Endothelial cell of umbilical vein (primary cell): ENCODE results near the gene SMPDL3B. TPM values are rescaled to one million over a fixed set of nuclear protein-coding genes. Genes with fewer than 3 reads are reported as not detected.

Experiments used
- BruUV-seq: library from RNA; stranded (reverse); fragments of 400-500 nt; replicated peaks from 2 replicates; lab custom pipeline; 2021; lab: Mats Ljungman, UMichigan
- CTCF ChIA-PET: fragments of 300-600, 350-600 bp; sonication (Branson Sonifier 250); formaldehyde crosslinking; loops from one replicate; lab custom pipeline; 2021; ENCODE audit warnings: antibody characterized with exemption, inconsistent platforms; lab: Charles Lee
- POLR2A ChIA-PET: fragments of 300-600, 350-600 bp; sonication (Branson Sonifier 250); formaldehyde crosslinking; loops from one replicate; lab custom pipeline; 2021; ENCODE audit warnings: antibody characterized with exemption, inconsistent platforms; lab: Charles Lee
- DNase-seq: peaks from one replicate; pipeline ENCODE4 v3.0.0-alpha.2; 2011; ENCODE audit warnings: low read depth, low spot score
- FAIRE-seq: peaks from 2 replicates; lab custom pipeline; 2011; peaks lifted over from hg19 to GRCh38; lab: Jason Lieb, UNC
- H2AFZ ChIP-seq: 2 replicates; pipeline ENCODE4 v1.6.0; 2012; ENCODE audit warnings: low read depth, low read length, control low read depth, inconsistent platforms
- H3K27ac ChIP-seq: 2 replicates; pipeline ENCODE4 v1.5.1; 2011; ENCODE audit warnings: low read depth, mild to moderate bottlenecking, control low read depth, low read length, moderate library complexity; ENCODE audit not compliant: insufficient read depth
- H3K27me3 ChIP-seq, 2 experiments: 2 replicates each; pipeline versions ENCODE4 v1.6.0 to v1.6.1; 2011; ENCODE audit warnings: low read length in 2 of 2, mixed read lengths in 1 of 2; ENCODE audit not compliant: control insufficient read depth in 2 of 2, insufficient read depth in 2 of 2
- H3K36me3 ChIP-seq, 2 experiments: 2 replicates in 1 of 2; 3 replicates in 1 of 2; pipeline ENCODE4 v1.5.1; 2011; ENCODE audit warnings: low read length in 2 of 2, mild to moderate bottlenecking in 1 of 2, moderate library complexity in 1 of 2; ENCODE audit not compliant: control insufficient read depth in 2 of 2, insufficient read depth in 2 of 2; ENCODE audit errors: extremely low read depth in 1 of 2
- H3K4me1 ChIP-seq: 3 replicates; pipeline ENCODE4 v1.5.1; 2011; ENCODE audit warnings: mild to moderate bottlenecking, low read length; ENCODE audit not compliant: control insufficient read depth, insufficient read depth; ENCODE audit errors: extremely low read depth
- H3K4me2 ChIP-seq: 2 replicates; pipeline ENCODE4 v1.6.1; 2011; ENCODE audit warnings: low read length, control low read depth, mixed read lengths; ENCODE audit not compliant: insufficient read depth
- H3K4me3 ChIP-seq, 3 experiments: fragments of 200-600 bp in 1 of 3; sonication (generic), shearing (Covaris generic) in 1 of 3; replicated peaks in 1 of 3; 2 replicates each; pipeline ENCODE4 v1.5.1; 2011 to 2016; ENCODE audit warnings: control low read depth in 3 of 3, low read length in 3 of 3, mild to moderate bottlenecking in 2 of 3, inconsistent platforms in 1 of 3, low read depth in 1 of 3, moderate library complexity in 1 of 3; ENCODE audit not compliant: insufficient read depth in 1 of 3
- H3K79me2 ChIP-seq: 2 replicates; pipeline ENCODE4 v1.6.0; 2012; ENCODE audit warnings: low read length, inconsistent platforms; ENCODE audit not compliant: control insufficient read depth, insufficient read depth
- H3K9ac ChIP-seq: replicated peaks from 2 replicates; pipeline ENCODE3; 2011; ENCODE audit warnings: low read length, control low read depth; ENCODE audit not compliant: insufficient read depth; ENCODE audit errors: extremely low read depth
- H3K9me1 ChIP-seq: replicated peaks from 3 replicates; pipeline ENCODE4 v1.6.0; 2011; ENCODE audit warnings: mild to moderate bottlenecking, low read length; ENCODE audit not compliant: control insufficient read depth, insufficient read depth; ENCODE audit errors: extremely low read depth
- H3K9me3 ChIP-seq: replicated peaks from 2 replicates; pipeline ENCODE4 v1.5.1; 2012; ENCODE audit warnings: low read length, inconsistent platforms; ENCODE audit not compliant: control insufficient read depth, insufficient read depth
- H4K20me1 ChIP-seq: replicated peaks from 2 replicates; pipeline ENCODE3; 2011; ENCODE audit warnings: mild to moderate bottlenecking, low read length; ENCODE audit not compliant: control insufficient read depth, insufficient read depth; ENCODE audit errors: extremely low read depth
- CTCF ChIP-seq, 2 donors: IDR thresholded peaks; 1 replicate in 1 of 2; 2 replicates in 1 of 2; pipeline ENCODE4 v1.5.1; 2011; ENCODE audit warnings: low read length in 2 of 2, mild to moderate bottlenecking in 2 of 2, moderate library complexity in 2 of 2, control low read depth in 1 of 2, inconsistent platforms in 1 of 2, low read depth in 1 of 2; ENCODE audit not compliant: insufficient read depth in 1 of 2; ENCODE audit errors: extremely low read depth in 1 of 2
- EZH2 ChIP-seq: IDR thresholded peaks from 2 replicates; pipeline ENCODE4 v1.6.1; 2012; ENCODE audit warnings: borderline replicate concordance, low read depth, mild to moderate bottlenecking, moderate library complexity, low read length, inconsistent platforms; ENCODE audit not compliant: severe bottlenecking
- FOS ChIP-seq: IDR thresholded peaks from 2 replicates; pipeline ENCODE4 v1.6.1; 2011; ENCODE audit warnings: mild to moderate bottlenecking, low read length, moderate library complexity, borderline replicate concordance; ENCODE audit not compliant: insufficient read depth
- GATA2 ChIP-seq: IDR thresholded peaks from 2 replicates; pipeline ENCODE4 v1.7.0; 2011; ENCODE audit warnings: low read depth, mild to moderate bottlenecking, moderate library complexity, mixed read lengths, low read length; ENCODE audit not compliant: insufficient read length, insufficient read depth
- JUN ChIP-seq: IDR thresholded peaks from 2 replicates; pipeline ENCODE4 v1.6.1; 2011; ENCODE audit warnings: borderline replicate concordance, low read depth; ENCODE audit not compliant: insufficient read length, insufficient read depth
- MAX ChIP-seq: IDR thresholded peaks from 2 replicates; pipeline ENCODE4 v1.6.1; 2011; ENCODE audit not compliant: insufficient read depth, insufficient read length
- MYC ChIP-seq: IDR thresholded peaks from one replicate; pipeline ENCODE4 v1.6.1; 2011; ENCODE audit warnings: mild to moderate bottlenecking, low read depth, low read length
- POLR2A ChIP-seq: IDR thresholded peaks from 2 replicates; pipeline ENCODE4 v1.6.1; 2012; ENCODE audit warnings: low read depth, mild to moderate bottlenecking, control low read depth, low read length
- POLR2AphosphoS5 ChIP-seq: IDR thresholded peaks from 2 replicates; pipeline ENCODE4 v1.6.1; 2012; ENCODE audit warnings: low read depth, mild to moderate bottlenecking, control low read depth, low read length, moderate library complexity; ENCODE audit not compliant: insufficient read depth
- dilution Hi-C: fragments of 300-500 bp; cut with MboI; formaldehyde crosslinking; loops from one replicate; pipeline ENCODE4 v1.15.0; 2019; ENCODE audit warnings: low sequenced_read_pairs; ENCODE audit not compliant: extremely low pct_ligation_motif_present
- intact Hi-C: fragments of 100-400 bp; cut with micrococcal nuclease; formaldehyde crosslinking; loops from one replicate; pipeline ENCODE4 v1.10.0; 2022
- polyA plus RNA-seq, 4 experiments: library from polyadenylated mRNA; depleted of rRNA in 3 of 4; stranded (reverse) in 3 of 4; unstranded in 1 of 4; fragments of >200 nt; gene quantifications; 2 replicates each; pipeline versions ENCODE4 v1.2.1 to v1.2.3, GENCODE V29; 2011 to 2012; ENCODE audit warnings: missing spikeins in 1 of 4
- total RNA-seq: library from RNA; stranded (reverse); gene quantifications from 2 replicates; pipeline ENCODE4 v1.2.3, GENCODE V29; 2021

Gene SMPDL3B
- total and polyA plus RNA-seq, 2 donors (not counting 3 experiments of a cell fraction or from before 2014, with no cell fraction given) = 1.3 TPM; not detected in 1

GRCh38 chr1:27972141-27972540, 37.3 kb downstream of the SMPDL3B start:
- no peak for TF ChIP-seq FOS
- TF ChIP-seq MYC = no peak
- TF ChIP-seq CTCF (IDR thresholded peaks at IDR 0.05; ENCODE audit: extremely low read depth in 1 of 2, insufficient read depth in 1 of 2, low read depth in 1 of 2, low read length in 2 of 2) = no peak
- no peak for TF ChIP-seq POLR2AphosphoS5
- TF ChIP-seq POLR2A = no peak
- TF ChIP-seq GATA2 = no peak
- no peak for TF ChIP-seq MAX
- TF ChIP-seq JUN = no peak
- TF ChIP-seq EZH2 = no peak
- H3K9me3 ChIP-seq = no peaks in the 10 kb centered on the region
- no peak for DNase-seq
- POLR2A ChIA-PET = no interaction called here
- H2AFZ ChIP-seq = no peak overlapping the region
- H3K4me1 ChIP-seq = no peaks in the 10 kb centered on the region
- H3K4me3 ChIP-seq = no peak overlapping the region
- H3K79me2 ChIP-seq = no peaks in the 10 kb centered on the region
- CTCF ChIA-PET = interaction anchor here (0.8 to 3.3 kb wide), 5 partner anchors 8 to 114 kb away, joined by 3 to 13 read pairs (median 4); no protein-coding TSS in a partner anchor
- H3K9me1 ChIP-seq = no peaks in the 10 kb centered on the region
- no peak overlapping the region for H3K27ac ChIP-seq
- H3K4me2 ChIP-seq = no peak overlapping the region
- no peaks in the 10 kb centered on the region for H3K27me3 ChIP-seq
- dilution Hi-C loops = no loop called here
- FAIRE-seq = no peak
- no peak overlapping the region for H3K9ac ChIP-seq
- H3K36me3 ChIP-seq = peaks cover 2 to 13% of the 10 kb centered on the region in 2 experiments
- H4K20me1 ChIP-seq = no peaks in the 10 kb centered on the region
- intact Hi-C loops = no loop called here
- no TSS peak for BruUV-seq
